Measurements from ENCODE around the gene PHC1. TPM values are rescaled to one million over a fixed set of nuclear protein-coding genes. Genes with fewer than 3 reads are reported as not detected.

PHC1 gene
- total and polyA plus RNA-seq, 2 donors (not counting 1 experiment from before 2014, with no cell fraction given) = 64.2 to 86.9 TPM

DNA sequence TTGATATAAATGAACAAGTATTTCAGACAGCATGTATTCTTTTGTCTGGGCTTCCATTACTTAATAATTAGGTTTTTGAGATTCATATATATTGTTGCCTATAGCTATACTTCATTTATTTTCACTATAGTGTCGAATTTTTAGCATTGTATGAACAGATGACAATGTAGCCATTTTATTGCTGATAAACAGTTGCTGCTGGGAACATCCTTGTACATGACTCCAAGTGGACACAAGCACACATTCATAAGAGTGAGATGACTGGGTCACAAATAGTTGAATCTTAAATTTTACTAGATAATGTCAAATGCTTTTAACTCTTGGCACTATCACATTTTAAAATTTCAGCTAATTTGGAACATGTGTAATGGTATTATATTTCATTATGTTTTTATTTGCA is 19.3 kb upstream of the PHC1 start:
- ATAC-seq (ENCODE audit: low read depth) (no peak), DNase-seq (no peak)
- no peaks in the 10 kb centered on the region for H3K27me3 ChIP-seq (replicated peaks in 1 of 4; ENCODE audit: control extremely low read depth in 1 of 4, control insufficient read depth in 3 of 4, insufficient read depth in 4 of 4, low read length in 3 of 4)
- no peaks in the 10 kb centered on the region for H4K20me1 ChIP-seq (ENCODE audit: control insufficient read depth, insufficient read depth, low read length, poor library complexity, severe bottlenecking)
- H3K4me3 ChIP-seq (ENCODE audit: control extremely low read depth in 1 of 5, extremely low read depth in 1 of 5, insufficient read depth in 1 of 5, low read depth in 2 of 5, low read length in 4 of 5) = no peak overlapping the region
- H3K27ac Mint-ChIP-seq = no peak overlapping the region
- intact Hi-C loops (cut with micrococcal nuclease) = loop anchor here (5.0 to 10.0 kb wide), 2 partner anchors 60 to 198 kb away; partner anchors contain the start of gene RIMKLB
- H3K4me3 Mint-ChIP-seq = no peak overlapping the region
- no peaks in the 10 kb centered on the region for H3K79me2 ChIP-seq (ENCODE audit: control insufficient read depth, insufficient read depth, low read length)
- no peak overlapping the region for H3K4me2 ChIP-seq (replicated peaks; ENCODE audit: low read depth, low read length, poor library complexity, severe bottlenecking)
- no peaks in the 10 kb centered on the region for H3K9me3 Mint-ChIP-seq (ENCODE audit: insufficient read depth)
- peaks cover 3% of the 10 kb centered on the region for H3K27me3 Mint-ChIP-seq
- peaks cover 0 to 4% of the 10 kb centered on the region in 2 donors for H3K4me1 ChIP-seq (ENCODE audit: control insufficient read depth in 2 of 2, insufficient read depth in 2 of 2, low read length in 2 of 2)
- H3K9me3 ChIP-seq (ENCODE audit: control extremely low read depth in 1 of 3, control insufficient read depth in 2 of 3, insufficient read depth in 1 of 3, low read length in 2 of 3) = no peaks in the 10 kb centered on the region
- H2AFZ ChIP-seq (ENCODE audit: insufficient read depth, low read depth, low read length, poor library complexity, severe bottlenecking) = no peak overlapping the region
- ChIA-PET POLR2A (no interaction called here), CTCF (interaction anchor here (0.8 to 1.4 kb wide), 4 partner anchors 141 to 351 kb away, joined by 3 to 5 read pairs (median 4); no protein-coding TSS in a partner anchor)
- no peak for TF ChIP-seq EZH2 (IDR thresholded peaks at IDR 0.05; ENCODE audit: borderline replicate concordance, insufficient read depth, low read depth, low read length, poor library complexity, severe bottlenecking)
- TF ChIP-seq, protein P1, sequence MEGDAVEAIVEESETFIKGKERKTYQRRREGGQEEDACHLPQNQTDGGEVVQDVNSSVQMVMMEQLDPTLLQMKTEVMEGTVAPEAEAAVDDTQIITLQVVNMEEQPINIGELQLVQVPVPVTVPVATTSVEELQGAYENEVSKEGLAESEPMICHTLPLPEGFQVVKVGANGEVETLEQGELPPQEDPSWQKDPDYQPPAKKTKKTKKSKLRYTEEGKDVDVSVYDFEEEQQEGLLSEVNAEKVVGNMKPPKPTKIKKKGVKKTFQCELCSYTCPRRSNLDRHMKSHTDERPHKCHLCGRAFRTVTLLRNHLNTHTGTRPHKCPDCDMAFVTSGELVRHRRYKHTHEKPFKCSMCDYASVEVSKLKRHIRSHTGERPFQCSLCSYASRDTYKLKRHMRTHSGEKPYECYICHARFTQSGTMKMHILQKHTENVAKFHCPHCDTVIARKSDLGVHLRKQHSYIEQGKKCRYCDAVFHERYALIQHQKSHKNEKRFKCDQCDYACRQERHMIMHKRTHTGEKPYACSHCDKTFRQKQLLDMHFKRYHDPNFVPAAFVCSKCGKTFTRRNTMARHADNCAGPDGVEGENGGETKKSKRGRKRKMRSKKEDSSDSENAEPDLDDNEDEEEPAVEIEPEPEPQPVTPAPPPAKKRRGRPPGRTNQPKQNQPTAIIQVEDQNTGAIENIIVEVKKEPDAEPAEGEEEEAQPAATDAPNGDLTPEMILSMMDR (IDR thresholded peaks at IDR 0.05) = no peak
- H3K9ac ChIP-seq (ENCODE audit: low read length) = no peak overlapping the region
- H3K27ac ChIP-seq (ENCODE audit: low read length in 2 of 2) = no peak overlapping the region
- WGBS (ENCODE audit: insufficient coverage) = no CpG with 5 or more reads among the region's 1 CpG
- H3K36me3 ChIP-seq (replicated peaks in 1 of 2; ENCODE audit: control extremely low read depth in 1 of 2, control insufficient read depth in 1 of 2, extremely low read depth in 1 of 2, insufficient read depth in 2 of 2, low read length in 1 of 2) = no peaks in the 10 kb centered on the region
- H3K4me1 Mint-ChIP-seq = peaks cover 9% of the 10 kb centered on the region

DNA sequence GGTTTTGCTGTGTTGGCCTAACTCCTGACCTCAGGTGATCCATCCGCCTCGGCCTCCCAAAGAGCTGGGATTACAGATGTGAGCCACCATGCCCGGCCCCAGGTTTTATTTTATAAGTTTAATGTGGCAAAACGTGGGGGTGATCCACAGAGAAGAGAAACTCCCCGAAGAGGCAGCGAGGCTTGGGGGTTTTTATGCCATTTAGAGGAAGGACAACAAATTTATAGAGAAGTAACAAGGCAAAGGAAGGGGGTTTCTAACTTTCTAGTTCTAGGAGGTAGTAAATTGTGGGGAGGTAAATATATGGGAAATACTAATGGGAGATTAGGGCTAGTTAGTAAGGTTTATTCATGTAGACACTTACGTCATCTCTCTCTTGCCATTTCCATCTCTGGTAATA is 17.2 kb upstream of the PHC1 start:
- Mint-ChIP-seq H3K4me3 (no peak overlapping the region), H3K27me3 (peaks cover 3% of the 10 kb centered on the region), H3K4me1 (peaks cover 6% of the 10 kb centered on the region), H3K27ac (no peak overlapping the region), H3K9me3 (ENCODE audit: insufficient read depth) (no peaks in the 10 kb centered on the region)
- Histone ChIP-seq H2AFZ (ENCODE audit: insufficient read depth, low read depth, low read length, poor library complexity, severe bottlenecking) (no peak overlapping the region), H3K27ac (ENCODE audit: low read length in 2 of 2) (no peak overlapping the region), H3K9ac (ENCODE audit: low read length) (no peak overlapping the region), H3K4me3 (ENCODE audit: control extremely low read depth in 1 of 5, extremely low read depth in 1 of 5, insufficient read depth in 1 of 5, low read depth in 2 of 5, low read length in 4 of 5) (no peak overlapping the region), H3K4me2 (replicated peaks; ENCODE audit: low read depth, low read length, poor library complexity, severe bottlenecking) (no peak overlapping the region), H3K36me3 (replicated peaks in 1 of 2; ENCODE audit: control extremely low read depth in 1 of 2, control insufficient read depth in 1 of 2, extremely low read depth in 1 of 2, insufficient read depth in 2 of 2, low read length in 1 of 2) (no peaks in the 10 kb centered on the region), H3K9me3 (ENCODE audit: control extremely low read depth in 1 of 3, control insufficient read depth in 2 of 3, insufficient read depth in 1 of 3, low read length in 2 of 3) (peaks cover 0 to 15% (median 0%) of the 10 kb centered on the region in 3 donors), H3K4me1 (ENCODE audit: control insufficient read depth in 2 of 2, insufficient read depth in 2 of 2, low read length in 2 of 2) (no peaks in the 10 kb centered on the region), H3K27me3 (replicated peaks in 1 of 4; ENCODE audit: control extremely low read depth in 1 of 4, control insufficient read depth in 3 of 4, insufficient read depth in 4 of 4, low read length in 3 of 4) (no peaks in the 10 kb centered on the region), H3K79me2 (ENCODE audit: control insufficient read depth, insufficient read depth, low read length) (no peaks in the 10 kb centered on the region), H4K20me1 (ENCODE audit: control insufficient read depth, insufficient read depth, low read length, poor library complexity, severe bottlenecking) (no peaks in the 10 kb centered on the region)
- intact Hi-C loops (cut with micrococcal nuclease) = loop anchor here (10.0 kb wide), 1 partner anchor 58 kb away; no protein-coding TSS in a partner anchor
- CTCF ChIA-PET = no interaction called here
- WGBS (ENCODE audit: insufficient coverage) = 84% methylated on average over 5 of the region's 7 CpGs
- DNase-seq (no peak), ATAC-seq (ENCODE audit: low read depth) (no peak)
- POLR2A ChIA-PET = no interaction called here
- TF ChIP-seq, protein P1 (IDR thresholded peaks at IDR 0.05) = no peak
- no peak for TF ChIP-seq EZH2 (IDR thresholded peaks at IDR 0.05; ENCODE audit: borderline replicate concordance, insufficient read depth, low read depth, low read length, poor library complexity, severe bottlenecking)

Measured in B cell (primary cell).